ENCODE data around the gene PRMT5.
"Not testable (repeated sequence)": the region's sequence is repeated elsewhere in the genome, so short reads cannot be mapped to it uniquely, and the experiment has no call there.

The PRMT5 gene

DNA sequence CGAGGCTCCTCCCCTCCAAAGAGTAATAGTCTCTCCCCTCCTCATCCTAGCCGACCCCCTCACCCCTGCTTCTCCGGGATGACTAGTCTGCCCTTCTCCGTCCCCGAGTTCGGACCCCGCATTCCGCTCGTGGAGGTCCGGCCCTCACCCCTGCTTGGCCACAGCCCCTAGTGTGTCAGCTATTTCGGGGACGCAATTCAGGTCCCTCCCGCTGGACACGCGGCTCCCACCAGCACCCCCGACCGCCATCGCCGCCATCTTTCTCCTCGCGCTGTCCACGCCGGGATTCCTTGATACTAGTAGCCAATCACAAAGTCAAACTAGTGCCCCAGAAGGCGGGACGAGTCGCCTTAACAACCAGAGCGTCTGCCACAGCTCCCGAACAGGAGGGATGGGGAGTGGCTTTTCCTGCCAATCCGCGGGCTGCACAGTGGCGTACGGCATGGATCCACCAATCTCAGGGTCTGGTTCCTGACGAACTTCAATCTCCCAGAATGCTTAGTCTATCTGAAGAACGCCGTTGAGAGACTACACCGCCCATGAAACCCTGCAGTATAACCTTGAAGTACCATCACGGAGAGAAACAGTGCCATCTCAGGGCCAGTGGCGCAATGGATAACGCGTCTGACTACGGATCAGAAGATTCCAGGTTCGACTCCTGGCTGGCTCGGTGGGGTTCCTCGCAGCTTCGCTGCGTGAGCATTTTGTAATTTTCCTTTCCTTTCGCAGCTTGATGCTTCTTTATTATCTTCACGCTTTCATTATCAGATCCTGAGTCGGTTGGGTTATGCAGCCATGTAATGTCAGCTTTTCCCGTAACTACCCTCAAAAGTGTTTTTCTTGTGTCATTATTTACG, at the start of gene PRMT5:
Gene PRMT5 (minus strand): TSS at position 273 of the 857 bp plus-strand sequence. CDS start 15 bp downstream, at position 258.
- DNase-seq, result peak; percentile 99

DNA sequence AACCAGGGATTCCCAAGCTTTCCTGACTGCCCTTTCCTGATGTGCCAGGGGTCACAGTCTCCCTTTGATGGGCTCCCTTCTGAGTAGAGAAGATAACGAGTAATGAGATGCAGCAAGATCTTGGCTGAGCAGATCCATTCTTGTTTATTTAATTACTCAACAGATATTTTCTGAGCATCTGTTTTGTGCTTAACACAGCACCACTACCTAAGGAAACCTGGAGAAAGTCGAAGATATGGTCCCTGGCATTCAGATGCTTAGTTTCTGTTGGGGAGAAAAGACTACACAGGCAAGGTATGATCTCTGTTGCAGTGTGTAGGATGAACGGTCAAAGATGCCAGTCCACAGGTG, 49.3 kb upstream of the PRMT5 start:
- DNase-seq, result no peak

DNA sequence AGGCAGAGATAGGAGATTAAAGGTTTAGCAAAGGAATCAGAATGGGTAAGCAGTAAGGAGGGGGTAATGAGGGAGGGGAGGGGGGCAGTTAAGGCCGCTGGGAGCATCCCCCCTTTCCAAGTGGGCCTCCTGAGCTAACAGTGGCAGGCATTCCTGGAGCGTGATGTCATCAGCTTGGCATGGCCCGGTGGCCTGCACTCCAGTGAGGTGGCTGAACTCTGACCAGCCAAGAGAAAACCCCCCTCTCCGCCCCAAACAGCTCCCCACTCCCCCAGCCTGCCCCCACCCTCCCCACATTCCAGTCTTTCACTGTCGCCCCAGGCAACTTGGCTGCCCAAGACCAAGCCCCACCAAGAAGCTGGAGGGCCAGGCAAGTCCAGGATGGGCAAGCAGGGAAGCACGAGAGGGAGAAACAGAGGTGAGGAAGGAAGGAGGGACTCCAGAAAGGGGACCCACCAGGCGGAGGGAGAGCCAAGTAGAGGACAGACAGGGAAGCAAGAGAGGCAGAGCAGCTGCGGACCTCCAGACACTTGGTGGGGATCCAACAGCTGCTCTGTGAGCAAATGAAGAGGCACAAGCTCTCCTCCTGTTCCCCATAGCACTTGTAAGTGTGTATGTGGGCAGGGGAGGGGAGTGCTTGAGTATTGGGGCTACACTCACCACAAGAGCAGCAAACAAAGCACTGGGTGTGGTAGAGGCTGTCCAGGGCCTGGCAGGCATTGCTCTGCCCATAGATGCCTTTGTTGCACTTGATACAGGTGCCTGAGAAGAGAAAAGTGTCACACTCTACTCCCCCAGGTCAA, 48.7 kb upstream of the PRMT5 start:
- DNase-seq, result no peak

DNA sequence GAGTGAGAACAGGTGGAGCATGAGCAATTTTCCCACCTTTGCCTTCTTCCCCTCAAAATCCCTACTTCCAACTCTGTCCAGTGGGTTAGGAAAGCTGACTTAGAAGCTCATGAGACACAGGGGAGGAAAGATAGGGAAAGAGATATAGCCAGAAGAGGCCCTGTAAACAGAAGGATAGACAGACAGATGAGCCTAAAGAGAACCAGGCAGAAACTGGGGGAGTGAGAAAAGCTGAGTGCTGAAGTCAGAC, 48.2 kb upstream of the PRMT5 start:
- no peak for DNase-seq

DNA sequence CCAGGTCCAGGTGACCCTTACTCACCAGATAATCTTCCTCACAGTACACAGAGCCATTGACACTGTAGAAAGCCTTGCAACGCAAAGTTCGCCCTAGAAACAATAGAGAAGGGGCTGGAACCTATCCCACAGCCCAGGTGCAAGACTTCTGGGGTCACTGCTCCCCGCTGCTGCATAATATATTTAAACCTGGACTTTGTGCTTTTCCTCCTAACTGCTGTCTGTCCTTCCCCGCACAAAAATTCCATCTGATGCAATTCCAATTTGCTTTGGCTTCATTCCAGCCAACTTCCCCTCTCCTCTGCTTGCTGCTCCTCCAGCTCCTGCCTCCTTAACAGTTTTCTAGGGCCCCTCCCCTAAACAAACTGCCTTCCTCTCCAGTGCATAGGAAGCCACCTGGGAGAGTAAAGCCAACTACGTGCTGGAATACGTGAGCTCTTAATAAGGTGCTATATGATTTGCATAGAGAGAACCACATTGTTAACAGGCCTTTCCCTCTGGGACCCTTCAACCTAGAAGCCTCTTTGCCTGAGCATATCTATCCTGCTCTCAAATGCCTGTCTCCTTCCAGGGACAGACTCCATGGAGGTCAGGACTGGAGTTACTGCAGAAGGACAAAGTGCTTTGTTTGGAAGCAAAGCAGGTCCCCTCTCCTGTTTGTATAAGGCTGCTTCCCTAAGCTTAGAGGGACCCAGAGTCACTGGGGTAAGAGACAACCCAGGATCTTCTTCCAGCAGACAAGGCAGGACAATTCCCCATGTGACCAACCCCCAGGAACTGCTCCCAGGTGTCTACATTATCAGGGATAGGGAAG, 47.7 kb upstream of the PRMT5 start:
- no peak for DNase-seq

DNA sequence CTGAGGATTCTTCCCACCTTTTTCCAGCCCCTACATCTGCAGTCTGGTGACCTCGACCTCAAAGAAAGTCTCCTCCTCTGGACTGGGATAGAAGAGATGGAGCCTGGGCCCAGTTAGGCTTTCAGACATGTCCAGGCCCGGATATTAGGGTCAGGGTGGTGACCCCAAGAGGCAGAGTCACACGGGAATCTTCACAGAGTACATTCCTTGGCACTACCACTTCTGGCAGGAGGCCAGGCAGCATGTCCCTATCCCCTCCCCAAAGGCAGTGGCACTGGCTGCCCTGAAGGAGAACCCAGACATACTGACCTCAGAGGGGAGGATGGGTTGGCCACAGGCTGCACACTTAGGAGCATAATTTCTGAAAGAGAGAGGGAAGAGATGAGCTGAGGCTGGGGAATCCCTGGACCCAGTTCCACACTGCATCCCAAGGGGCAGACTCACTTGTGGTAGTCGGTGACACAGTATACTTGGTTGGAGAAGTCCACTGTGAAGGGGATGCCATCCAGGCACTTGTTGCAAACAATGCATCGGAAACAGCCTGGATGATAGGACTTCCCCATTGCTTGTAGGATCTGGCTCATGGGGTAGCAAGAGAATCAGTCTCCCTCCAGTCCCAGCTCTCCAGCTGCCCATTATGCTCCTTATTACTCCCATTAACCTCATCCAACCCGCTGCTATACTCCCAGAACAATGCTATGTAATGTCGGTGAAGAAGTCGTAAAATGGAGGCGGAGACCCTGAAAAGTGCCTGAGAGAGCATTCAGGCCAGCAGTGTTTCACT, 45.5 kb upstream of the PRMT5 start:
- DNase-seq, result no peak

DNA sequence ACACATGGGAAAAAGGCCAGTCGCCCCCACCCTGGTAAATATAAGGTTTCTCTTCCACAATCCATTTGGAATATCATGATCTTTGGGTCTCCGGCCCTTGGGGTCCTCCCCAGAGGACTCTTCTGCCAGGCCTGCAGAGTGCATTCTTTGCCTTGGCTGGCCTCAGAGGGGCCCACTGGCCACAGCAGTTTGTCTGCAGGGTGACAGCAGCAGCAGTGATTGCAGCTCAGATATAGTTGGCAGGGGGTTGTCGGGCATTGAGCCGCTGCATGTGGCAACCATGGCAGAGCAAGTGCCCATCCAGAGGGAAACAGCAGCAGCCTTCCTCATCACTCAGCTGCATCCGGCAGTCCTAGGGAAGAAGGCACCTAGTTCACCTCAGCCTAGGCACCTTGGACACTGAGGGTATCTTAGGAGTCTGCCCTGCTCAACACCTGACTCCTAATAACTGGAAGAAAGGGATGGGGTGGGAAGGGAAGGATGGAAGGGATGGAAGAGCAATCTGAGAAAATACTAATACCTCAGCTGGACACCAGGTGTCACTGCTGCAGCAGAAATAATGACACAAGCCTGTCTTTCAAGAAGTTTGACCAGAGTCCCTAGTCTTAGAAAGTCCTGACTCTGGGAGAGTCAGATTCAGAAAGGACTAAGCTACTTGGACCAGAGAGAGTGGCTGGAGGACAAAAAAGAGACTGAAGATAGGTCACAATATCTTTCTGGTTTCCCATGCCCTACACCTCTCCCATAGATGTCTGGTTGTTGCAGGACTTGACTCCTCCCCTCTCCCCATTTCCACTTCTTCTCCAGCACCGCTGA, 44.2 kb upstream of the PRMT5 start:
- peak; percentile 42 for DNase-seq

DNA sequence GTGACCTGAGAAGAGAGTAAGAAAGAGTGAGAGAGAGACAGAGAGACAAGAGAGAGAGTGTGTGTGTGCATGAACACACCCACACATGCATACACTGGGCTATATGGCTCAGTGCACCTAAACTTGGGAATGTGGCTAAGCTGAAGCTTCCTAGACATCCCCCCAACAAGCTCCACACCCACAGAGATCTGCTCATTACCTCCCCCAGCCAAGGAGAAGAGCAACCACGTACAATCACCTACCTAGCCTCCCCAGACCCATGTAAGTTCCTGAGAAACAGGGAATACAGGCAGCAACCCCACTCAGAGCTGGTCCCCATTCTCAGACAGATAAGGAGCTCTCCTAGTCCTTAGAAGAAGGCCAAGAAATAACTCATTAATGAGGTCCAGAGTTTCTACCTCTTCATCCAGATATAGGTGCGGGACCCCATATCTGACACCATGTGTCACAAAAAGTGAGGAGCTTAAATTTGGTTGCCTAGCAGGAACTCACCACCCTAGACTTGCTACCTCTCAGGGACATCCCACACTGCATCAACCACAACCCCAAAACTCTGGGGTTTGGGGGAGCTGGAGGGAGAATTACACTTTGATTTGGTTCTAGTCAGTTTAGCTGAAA, 43.2 kb upstream of the PRMT5 start:
- no peak for DNase-seq

DNA sequence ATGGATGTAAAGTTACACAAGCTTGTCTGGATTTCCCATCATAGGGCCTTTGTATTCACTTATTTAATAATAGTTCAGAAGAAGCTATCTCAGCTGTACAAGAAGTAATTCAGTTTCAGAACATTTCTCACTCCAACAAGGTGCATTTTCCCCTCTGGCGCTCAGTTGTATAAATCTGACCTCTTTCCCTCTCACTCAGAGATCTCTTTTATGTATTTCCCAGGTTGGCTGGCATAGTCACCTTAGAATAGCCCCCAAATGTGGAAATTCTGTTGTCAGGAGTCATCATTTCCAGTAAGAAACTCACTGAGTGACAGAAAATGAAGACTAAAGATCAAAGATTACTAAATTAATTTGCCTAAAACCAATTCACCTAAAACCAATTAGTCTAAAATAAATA, 42.0 kb upstream of the PRMT5 start:
- DNase-seq, result no peak

DNA sequence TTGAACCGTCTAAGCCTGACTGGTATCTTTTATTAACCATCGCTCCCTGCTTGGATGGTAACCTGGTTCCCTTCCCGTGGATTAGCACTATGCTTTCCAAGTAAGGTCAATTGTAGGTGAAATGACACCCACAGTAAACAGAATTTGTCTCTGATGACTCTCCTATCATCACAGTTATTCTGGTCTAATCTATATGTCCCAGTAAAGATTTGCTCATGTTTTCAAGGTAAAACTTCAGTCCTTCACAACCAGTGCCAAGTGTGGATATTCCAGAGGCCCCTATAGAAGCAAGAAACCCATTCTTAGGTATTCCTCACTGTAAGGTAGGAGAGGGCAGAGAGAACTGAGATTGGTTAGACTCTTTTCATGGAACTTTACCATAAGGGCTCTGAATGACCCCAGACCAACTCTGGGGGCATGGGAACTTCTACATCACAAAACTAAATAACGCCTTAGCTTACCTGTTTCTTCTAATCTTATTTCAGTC, 37.6 kb upstream of the PRMT5 start:
- DNase-seq, result no peak

DNA sequence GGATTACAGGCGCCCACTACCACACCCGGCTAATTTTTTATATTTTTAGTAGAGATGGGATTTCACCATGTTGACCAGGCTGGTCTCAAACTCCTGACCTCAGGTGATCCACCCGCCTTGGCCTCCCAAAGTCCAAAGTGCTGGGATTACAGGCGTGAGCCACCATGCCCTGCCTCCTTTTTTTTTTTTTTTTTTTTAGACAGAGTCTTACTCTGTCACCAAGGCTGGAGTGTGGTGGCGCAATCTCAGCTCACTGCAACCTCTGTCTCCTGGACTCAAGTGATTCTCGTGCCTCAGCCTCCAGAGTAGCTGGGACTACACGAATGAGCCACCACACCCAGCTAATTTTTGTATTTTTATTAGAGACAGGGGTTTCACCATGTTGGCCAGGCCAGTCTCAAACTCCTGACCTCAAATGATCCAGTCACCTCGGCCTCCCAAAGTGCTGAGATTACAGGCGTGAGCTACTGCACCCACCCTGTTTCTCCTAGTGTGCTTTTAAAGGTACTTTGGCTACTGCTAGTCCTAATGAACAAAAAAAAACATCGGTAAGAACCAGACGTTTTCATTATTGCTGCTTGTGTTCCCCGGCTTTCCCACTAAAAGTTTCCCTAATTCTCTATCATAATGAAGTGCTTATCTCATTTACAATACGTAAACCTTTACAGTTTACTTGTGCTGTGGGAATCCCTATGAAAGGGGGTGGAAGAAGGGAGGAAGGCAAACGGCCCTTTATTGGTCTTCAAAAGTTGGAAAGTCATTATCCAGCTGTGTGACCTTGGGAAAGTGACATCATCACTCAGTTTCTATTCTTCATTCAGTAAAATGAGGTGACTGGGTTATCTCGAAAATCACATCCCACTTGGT, 37.0 kb upstream of the PRMT5 start:
- DNase-seq, result not testable (repeated sequence)

DNA sequence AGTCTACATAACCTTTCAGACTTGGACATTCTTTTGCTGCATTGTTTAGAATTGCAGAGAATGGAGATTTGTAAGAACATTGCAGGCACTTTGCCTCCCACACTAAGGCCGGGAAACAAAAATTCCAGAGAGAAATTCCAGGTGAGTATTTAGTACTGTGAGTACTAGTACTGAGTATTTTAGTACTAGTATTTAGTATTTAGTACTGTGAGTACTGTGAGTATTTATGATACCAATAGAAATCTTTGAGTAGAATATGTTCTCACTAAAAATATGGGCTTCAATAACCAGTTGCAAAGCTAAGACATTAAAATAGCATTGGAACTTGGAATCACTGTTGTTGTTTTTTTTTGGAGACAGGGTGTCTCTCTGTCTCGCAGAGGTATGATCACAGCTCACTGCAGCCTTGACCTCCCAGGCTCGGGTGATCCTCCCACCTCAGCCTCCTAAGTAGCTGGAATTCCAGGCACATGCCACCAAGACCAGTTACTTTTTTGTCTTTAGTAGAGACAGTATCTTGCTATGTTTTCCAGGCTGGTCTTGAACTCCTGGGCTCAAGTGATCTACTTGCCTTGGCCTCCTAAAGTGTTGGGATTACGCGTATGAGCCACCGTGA, 33.0 kb upstream of the PRMT5 start:
- no peak for DNase-seq

DNA sequence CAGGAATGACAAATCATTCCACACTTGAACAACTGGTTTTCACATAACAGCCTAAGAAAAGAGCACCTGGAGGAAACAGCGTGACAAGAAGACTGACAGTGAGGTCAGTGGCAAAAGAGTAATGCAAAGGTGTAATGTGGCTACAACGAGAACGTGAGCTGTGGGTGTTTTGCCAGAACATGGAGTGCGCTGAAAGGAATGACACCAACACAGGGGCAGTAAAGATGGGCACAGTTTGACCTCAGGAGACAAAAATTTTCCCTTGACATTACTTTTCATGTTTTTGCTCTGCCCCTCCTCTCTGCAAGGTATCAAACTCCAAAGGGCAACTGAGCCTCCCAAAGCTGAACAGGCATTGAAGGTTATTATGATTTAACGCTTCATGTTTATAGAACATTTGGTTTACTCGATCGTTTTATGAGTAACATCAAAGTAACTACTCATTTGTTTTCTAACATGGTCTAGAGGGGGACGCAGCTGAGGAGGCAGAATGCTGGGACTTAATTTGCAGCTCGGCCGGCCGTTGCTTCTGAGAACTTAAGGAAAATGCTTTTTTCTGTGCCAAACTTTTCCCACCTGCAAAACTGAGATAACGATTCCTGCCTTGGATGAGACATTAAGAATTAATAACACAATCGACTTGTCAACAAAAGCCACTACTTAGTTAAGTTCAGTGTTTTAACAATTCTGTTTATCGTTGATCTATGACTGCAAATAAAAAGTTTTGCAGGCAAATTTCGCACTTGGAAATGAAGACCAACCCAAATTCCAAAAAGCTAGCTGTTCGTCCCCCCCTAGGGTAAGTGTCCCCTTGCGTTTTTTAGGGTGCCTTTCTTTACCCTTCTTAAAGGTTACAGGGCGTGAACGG, 26.8 kb upstream of the PRMT5 start:
- no peak for DNase-seq

DNA sequence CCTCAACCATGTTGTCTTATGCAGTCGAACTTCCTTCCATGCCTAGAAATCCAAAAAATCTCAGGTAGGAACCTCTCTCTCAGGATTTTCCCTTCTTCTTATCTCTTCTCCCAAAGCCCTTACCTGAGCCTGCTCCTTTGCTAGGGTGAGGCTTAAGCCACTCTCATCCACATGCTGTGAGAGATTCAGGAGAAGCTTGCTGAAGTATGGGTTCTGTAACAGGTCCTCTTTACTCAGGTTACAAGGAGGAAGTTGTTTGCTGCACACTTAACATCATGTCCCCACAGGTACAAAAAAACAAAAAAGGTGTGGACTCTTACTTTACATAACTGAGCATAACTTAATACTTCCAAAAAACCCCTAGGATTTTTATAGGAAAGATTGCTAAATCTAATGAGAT, 23.2 kb upstream of the PRMT5 start:
- no peak for DNase-seq

DNA sequence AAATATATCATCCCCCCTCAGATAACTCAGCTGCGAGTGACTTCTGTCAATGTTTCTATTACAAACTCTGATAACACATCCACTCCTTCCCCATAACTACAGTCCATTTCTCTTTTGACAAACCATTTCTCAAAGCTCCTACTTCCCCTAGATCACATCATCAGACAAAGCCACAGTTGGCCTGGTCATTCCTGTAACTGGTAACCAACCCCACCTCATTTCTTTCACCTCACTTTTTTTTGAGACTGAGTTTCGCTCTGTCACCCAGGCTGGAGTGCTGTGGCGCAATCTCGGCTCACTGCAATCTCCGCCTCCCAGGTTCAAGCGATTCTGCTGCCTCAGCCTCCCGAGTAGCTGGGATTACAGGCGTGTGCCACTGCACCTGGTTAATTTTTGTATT, 22.6 kb upstream of the PRMT5 start:
- not testable (repeated sequence) for DNase-seq

DNA sequence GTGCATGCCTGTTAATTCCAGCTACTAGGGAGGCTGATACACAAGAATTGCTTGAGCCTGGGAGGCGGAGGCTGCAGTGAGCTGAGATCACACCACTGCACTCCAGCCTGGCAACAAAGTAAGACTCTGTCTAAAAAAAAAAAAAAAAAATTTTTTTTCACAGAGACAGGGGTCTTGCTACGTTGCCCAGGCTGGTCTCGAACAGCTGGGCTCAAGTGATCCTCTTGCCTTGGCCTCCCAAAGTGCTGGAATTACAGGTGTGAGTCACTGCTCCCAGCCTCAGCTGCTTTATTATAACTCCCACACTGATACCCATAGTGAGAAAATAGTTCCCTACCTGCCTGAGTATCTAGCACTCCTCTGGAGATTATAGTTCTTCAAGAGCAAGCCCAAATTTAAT, 16.5 kb upstream of the PRMT5 start:
- DNase-seq, result no peak

DNA sequence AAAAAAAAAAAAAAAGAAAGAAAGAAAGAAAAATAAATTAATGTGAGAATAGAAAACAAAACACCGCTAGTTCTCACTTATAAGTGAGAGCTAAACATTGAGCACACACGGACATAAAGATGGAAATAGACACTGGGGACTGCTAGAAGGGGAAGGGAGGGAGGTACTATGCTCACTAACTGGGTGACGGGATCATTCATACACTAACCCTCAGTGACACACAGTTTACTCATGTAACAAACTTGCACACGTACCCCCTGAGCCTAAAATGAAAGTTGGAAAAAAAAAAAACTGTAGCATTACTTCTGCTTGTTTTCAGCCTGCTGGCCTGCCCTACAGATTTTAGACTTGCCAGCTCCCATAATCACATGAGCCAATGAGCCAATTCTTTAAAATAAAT, 10.5 kb upstream of the PRMT5 start:
- DNase-seq, result no peak

DNA sequence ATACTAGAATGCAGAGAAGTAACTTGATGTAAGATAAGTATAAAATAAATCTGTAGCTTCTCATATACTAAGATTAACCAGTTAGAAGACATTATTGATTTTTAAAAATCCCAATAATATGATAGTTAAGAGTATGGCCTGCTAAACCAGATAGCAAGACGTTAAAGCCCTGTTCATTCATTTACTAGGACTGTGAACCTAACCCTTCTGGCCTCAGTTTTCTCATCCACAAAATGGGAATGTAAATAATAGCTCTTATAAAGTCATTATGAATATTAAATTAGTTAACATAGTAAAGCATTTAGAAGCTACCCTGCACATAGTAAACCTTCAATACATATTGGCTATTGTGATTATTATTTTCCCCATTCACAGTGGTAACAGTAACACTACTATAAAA, 6.0 kb upstream of the PRMT5 start:
- DNase-seq, result no peak

DNA sequence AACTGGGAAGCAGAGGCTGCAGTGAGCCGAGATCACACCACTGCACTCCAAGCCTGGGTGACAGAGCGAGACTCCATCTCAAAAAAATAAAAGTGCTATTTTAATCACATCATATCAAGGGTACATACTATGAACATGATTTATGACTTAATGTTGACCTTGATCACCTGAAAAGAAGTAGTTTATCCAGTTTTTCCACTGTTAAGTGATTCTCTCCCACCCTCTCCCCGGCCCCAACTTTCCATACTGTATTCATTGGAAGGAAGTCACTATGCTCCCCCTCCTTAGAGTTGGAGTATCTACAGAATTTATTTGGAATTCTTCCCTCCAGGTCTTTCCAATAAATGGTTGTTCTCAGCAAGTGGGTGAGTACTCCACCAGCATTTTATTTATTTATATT, 3.0 kb upstream of the PRMT5 start:
- no peak for DNase-seq
